Measurements from ENCODE around the gene TSPAN15. TPM values are rescaled to one million over a fixed set of nuclear protein-coding genes. Genes with fewer than 3 reads are reported as not detected.
A peak's percentile ranks its signal among the peaks of the same experiment; 100 is the strongest.
"Not testable (repeated sequence)": the region's sequence is repeated elsewhere in the genome, so short reads cannot be mapped to it uniquely, and the experiment has no call there.

Gene TSPAN15
- total RNA-seq, 1 experiment from 2014 or later: 1.6 TPM

DNA sequence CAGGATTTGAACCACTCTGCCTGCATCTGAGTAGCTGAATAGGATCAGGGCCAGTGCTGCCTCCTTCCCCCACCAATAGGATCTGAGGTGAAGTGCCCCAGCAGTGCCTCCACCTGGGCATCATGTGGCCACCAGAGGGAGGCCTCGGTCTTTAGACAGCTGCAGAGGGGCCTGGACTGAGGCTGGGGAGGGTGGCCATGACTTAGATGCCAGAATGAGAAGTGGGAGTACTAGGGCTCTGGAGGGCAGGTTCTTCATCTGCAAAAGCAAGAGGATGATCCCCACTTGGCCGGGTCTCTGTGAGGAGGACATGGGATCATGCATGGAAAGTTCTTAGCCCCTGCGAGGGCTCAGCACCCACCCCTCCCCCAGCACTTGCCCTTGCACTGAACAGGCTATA is 65.1 kb downstream of the TSPAN15 start:
- H3K9me2 ChIP-seq (replicated peaks; ENCODE audit: insufficient read depth, low read length): no peaks in the 10 kb centered on the region
- no peaks in the 10 kb centered on the region for H3K36me3 ChIP-seq (ENCODE audit: insufficient read depth, low read length)
- H3K27ac ChIP-seq (ENCODE audit: low read length): no peak overlapping the region
- peak; percentile 86 for DNase-seq
- H3K27me3 ChIP-seq (ENCODE audit: low read length): no peaks in the 10 kb centered on the region
- no peak overlapping the region for H2AFZ ChIP-seq (ENCODE audit: low read length)
- H3K9ac ChIP-seq (ENCODE audit: low read length): no peak overlapping the region
- H3K4me3 ChIP-seq (ENCODE audit: low read length): no peak overlapping the region
- H3K9me3 ChIP-seq (ENCODE audit: low read length): no peaks in the 10 kb centered on the region
- peaks cover 7% of the 10 kb centered on the region; the same call in 1 of the 2 replicates for H4K20me1 ChIP-seq (ENCODE audit: insufficient read depth, low read depth, low read length)
- no peak overlapping the region for H3K4me2 ChIP-seq (ENCODE audit: low read depth, low read length, poor library complexity, severe bottlenecking)
- no peaks in the 10 kb centered on the region for H3K79me2 ChIP-seq (ENCODE audit: low read length)
- no peaks in the 10 kb centered on the region for H3K4me1 ChIP-seq (ENCODE audit: low read length)

DNA sequence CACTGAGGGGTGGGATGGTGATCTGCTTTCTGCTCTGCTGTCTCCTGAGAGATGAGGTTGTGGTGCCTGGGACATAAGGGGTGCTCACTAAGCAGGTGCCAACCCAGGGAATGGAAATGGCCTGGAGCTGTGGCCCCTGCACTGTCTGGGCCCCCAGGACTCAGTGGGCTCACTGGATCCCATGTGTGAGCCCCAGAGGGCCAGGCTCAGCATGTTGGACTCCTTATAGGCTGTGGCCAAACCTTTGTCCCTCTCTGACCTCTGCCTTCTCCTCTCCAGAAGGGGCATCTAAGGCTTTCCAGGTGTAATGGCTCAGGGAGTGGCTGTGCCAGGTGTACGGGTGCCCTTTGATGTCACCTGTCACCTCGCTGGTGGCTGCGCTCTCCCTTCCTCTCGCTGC is 65.5 kb downstream of the TSPAN15 start:
- Histone ChIP-seq H2AFZ (ENCODE audit: low read length) (no peak overlapping the region), H3K9me3 (ENCODE audit: low read length) (no peaks in the 10 kb centered on the region), H3K79me2 (ENCODE audit: low read length) (no peaks in the 10 kb centered on the region), H3K4me2 (ENCODE audit: low read depth, low read length, poor library complexity, severe bottlenecking) (no peak overlapping the region), H3K9me2 (replicated peaks; ENCODE audit: insufficient read depth, low read length) (no peaks in the 10 kb centered on the region), H3K27ac (ENCODE audit: low read length) (no peak overlapping the region), H3K36me3 (ENCODE audit: insufficient read depth, low read length) (no peaks in the 10 kb centered on the region), H3K27me3 (ENCODE audit: low read length) (no peaks in the 10 kb centered on the region), H3K4me1 (ENCODE audit: low read length) (no peaks in the 10 kb centered on the region), H3K9ac (ENCODE audit: low read length) (no peak overlapping the region), H4K20me1 (ENCODE audit: insufficient read depth, low read depth, low read length) (peaks cover 7% of the 10 kb centered on the region; the same call in 1 of the 2 replicates), H3K4me3 (ENCODE audit: low read length) (no peak overlapping the region)
- DNase-seq: no peak

DNA sequence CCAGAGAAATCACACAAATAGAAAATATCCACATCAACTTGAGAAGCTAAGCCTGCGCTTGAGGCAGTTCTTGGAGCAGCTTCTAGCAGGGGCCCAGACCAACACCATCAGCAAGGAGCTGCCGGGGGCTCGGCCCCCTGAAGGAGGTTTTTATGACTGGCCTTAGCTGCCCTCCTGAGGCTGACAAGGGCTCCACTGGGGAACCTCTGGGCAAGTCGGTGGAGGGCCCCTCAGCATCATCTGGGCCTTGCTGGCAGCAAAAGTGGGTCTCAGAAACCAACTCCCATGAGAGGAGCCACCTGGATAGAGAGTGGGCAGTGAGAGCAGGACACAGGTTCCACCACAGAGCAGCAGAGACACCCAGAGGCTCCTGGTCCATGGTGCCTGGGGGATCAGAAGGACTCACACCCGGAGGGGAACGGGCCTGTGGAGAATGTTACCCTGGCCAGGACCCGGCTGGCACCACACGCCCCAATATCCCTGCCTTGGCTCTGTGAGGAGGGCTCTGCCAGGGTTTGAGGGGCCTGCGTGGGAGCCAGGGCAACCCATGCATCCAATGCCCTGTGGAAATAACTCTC is 66.1 kb downstream of the TSPAN15 start:
- H4K20me1 ChIP-seq (ENCODE audit: insufficient read depth, low read depth, low read length): peaks cover 7% of the 10 kb centered on the region; the same call in 1 of the 2 replicates
- no peak overlapping the region for H2AFZ ChIP-seq (ENCODE audit: low read length)
- H3K4me1 ChIP-seq (ENCODE audit: low read length): no peaks in the 10 kb centered on the region
- H3K27me3 ChIP-seq (ENCODE audit: low read length): no peaks in the 10 kb centered on the region
- H3K36me3 ChIP-seq (ENCODE audit: insufficient read depth, low read length): no peaks in the 10 kb centered on the region
- no peaks in the 10 kb centered on the region for H3K9me2 ChIP-seq (replicated peaks; ENCODE audit: insufficient read depth, low read length)
- no peaks in the 10 kb centered on the region for H3K9me3 ChIP-seq (ENCODE audit: low read length)
- H3K27ac ChIP-seq (ENCODE audit: low read length): no peak overlapping the region
- no peak overlapping the region for H3K9ac ChIP-seq (ENCODE audit: low read length)
- H3K4me2 ChIP-seq (ENCODE audit: low read depth, low read length, poor library complexity, severe bottlenecking): no peak overlapping the region
- no peak overlapping the region for H3K4me3 ChIP-seq (ENCODE audit: low read length)
- DNase-seq: no peak
- no peaks in the 10 kb centered on the region for H3K79me2 ChIP-seq (ENCODE audit: low read length)

DNA sequence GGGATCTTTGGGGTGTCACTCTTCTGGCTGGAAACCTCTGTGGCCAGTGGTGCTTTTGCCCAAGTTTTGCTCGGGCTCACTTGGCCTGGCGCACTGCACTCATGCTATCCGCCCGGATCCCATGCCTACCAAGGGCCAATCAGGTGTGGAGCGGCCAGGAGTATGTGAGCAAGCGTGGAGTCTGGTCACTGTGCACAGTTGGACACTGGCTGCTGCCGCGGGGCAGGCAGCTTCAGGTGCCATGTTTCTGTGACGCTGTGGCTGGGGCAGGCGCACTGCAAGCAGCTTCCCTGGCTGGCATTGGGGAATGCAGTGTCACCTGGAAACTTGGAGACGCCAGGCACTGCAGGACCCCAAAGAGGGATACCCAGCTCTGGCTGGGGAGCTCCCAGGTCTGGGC is 76.7 kb downstream of the TSPAN15 start:
- Histone ChIP-seq H3K4me3 (ENCODE audit: low read length) (no peak overlapping the region), H3K79me2 (ENCODE audit: low read length) (no peaks in the 10 kb centered on the region), H3K36me3 (ENCODE audit: insufficient read depth, low read length) (no peaks in the 10 kb centered on the region), H3K27ac (ENCODE audit: low read length) (no peak overlapping the region), H4K20me1 (ENCODE audit: insufficient read depth, low read depth, low read length) (no peaks in the 10 kb centered on the region), H3K9ac (ENCODE audit: low read length) (no peak overlapping the region), H2AFZ (ENCODE audit: low read length) (no peak overlapping the region), H3K9me3 (ENCODE audit: low read length) (no peaks in the 10 kb centered on the region), H3K4me2 (ENCODE audit: low read depth, low read length, poor library complexity, severe bottlenecking) (no peak overlapping the region), H3K4me1 (ENCODE audit: low read length) (no peaks in the 10 kb centered on the region), H3K27me3 (ENCODE audit: low read length) (no peaks in the 10 kb centered on the region), H3K9me2 (replicated peaks; ENCODE audit: insufficient read depth, low read length) (no peaks in the 10 kb centered on the region)
- no peak for DNase-seq

DNA sequence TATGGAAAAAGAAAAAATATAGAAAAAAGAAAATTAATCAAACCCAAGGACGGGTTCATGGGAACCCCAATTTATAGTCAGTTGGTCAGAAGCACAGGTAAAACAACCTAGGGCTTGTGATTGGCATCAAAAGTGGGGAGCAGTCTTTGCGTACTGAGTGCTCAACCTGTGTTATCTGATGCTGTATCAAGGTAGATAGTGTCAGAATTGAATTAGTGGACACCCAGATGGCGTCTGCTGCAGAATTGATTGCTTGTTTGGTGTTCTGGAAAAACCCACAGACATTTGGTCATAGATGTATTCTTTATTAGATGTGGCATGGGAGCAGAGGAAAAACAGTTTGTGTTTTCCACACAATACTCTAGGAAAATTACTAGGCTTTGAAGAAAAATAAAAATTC is 82.4 kb downstream of the TSPAN15 start:
- Histone ChIP-seq H3K4me3 (ENCODE audit: low read length) (no peak overlapping the region), H4K20me1 (ENCODE audit: insufficient read depth, low read depth, low read length) (no peaks in the 10 kb centered on the region), H3K27ac (ENCODE audit: low read length) (no peak overlapping the region), H3K9me2 (replicated peaks; ENCODE audit: insufficient read depth, low read length) (no peaks in the 10 kb centered on the region), H3K79me2 (ENCODE audit: low read length) (no peaks in the 10 kb centered on the region), H3K9ac (ENCODE audit: low read length) (no peak overlapping the region), H3K36me3 (ENCODE audit: insufficient read depth, low read length) (no peaks in the 10 kb centered on the region), H3K9me3 (ENCODE audit: low read length) (no peaks in the 10 kb centered on the region), H3K4me2 (ENCODE audit: low read depth, low read length, poor library complexity, severe bottlenecking) (no peak overlapping the region), H3K4me1 (ENCODE audit: low read length) (no peaks in the 10 kb centered on the region), H3K27me3 (ENCODE audit: low read length) (no peaks in the 10 kb centered on the region), H2AFZ (ENCODE audit: low read length) (no peak overlapping the region)
- no peak for DNase-seq

DNA sequence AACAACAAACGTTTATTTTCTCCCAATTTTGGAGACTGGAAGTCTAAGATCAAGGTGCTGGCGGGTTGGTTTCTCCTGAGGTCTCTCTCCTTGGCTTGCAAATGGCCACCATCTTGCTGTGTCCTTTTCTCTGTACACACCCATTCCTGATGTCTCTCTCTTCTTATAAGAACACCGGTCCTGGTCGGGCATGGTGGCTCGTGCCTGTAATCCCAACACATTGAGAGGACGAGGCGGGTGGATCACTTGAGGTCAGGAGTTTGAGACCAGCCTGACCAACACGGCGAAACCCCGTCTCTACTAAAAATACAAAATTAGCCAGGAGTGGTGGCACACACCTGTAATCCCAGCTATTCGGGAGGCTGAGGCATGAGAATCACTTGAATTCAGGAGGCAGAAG is 85.3 kb downstream of the TSPAN15 start:
- not testable (repeated sequence) for H3K4me1 ChIP-seq (ENCODE audit: low read length); H3K9ac ChIP-seq (ENCODE audit: low read length); H3K4me2 ChIP-seq (ENCODE audit: low read depth, low read length, poor library complexity, severe bottlenecking); H4K20me1 ChIP-seq (ENCODE audit: insufficient read depth, low read depth, low read length); H3K36me3 ChIP-seq (ENCODE audit: insufficient read depth, low read length); H3K79me2 ChIP-seq (ENCODE audit: low read length); H3K27me3 ChIP-seq (ENCODE audit: low read length); H3K4me3 ChIP-seq (ENCODE audit: low read length); H3K9me2 ChIP-seq (replicated peaks; ENCODE audit: insufficient read depth, low read length); H3K27ac ChIP-seq (ENCODE audit: low read length); DNase-seq; H3K9me3 ChIP-seq (ENCODE audit: low read length); H2AFZ ChIP-seq (ENCODE audit: low read length)

DNA sequence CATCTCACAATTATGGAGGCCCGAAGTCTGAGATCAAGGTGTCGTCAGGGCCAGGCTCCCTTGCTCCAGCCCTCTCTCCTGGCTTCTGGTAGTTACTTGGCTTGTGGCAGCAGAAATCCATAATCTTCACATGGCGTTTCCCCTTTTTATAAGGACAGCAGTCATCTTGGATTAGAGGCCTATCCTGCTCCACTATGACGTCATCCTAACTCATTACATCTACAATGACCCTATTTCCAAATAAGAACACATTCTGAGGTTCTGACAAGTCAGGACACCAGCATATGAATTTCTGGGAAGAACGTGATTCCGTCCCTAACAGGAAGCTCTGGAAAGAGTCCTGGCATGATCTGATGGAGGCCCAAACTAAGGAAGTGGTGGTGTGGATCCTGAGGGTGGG is 86.2 kb downstream of the TSPAN15 start:
- H4K20me1 ChIP-seq (ENCODE audit: insufficient read depth, low read depth, low read length): no peaks in the 10 kb centered on the region
- no peak overlapping the region for H2AFZ ChIP-seq (ENCODE audit: low read length)
- no peak overlapping the region for H3K4me2 ChIP-seq (ENCODE audit: low read depth, low read length, poor library complexity, severe bottlenecking)
- H3K27me3 ChIP-seq (ENCODE audit: low read length): no peaks in the 10 kb centered on the region; the same call in 1 of the 2 replicates
- DNase-seq: no peak
- H3K4me3 ChIP-seq (ENCODE audit: low read length): no peak overlapping the region
- peaks cover 2% of the 10 kb centered on the region; the same call in 1 of the 2 replicates for H3K4me1 ChIP-seq (ENCODE audit: low read length)
- H3K9me3 ChIP-seq (ENCODE audit: low read length): peaks cover 5% of the 10 kb centered on the region; the same call in 1 of the 2 replicates
- no peak overlapping the region for H3K9ac ChIP-seq (ENCODE audit: low read length)
- no peaks in the 10 kb centered on the region for H3K79me2 ChIP-seq (ENCODE audit: low read length)
- H3K36me3 ChIP-seq (ENCODE audit: insufficient read depth, low read length): no peaks in the 10 kb centered on the region
- no peaks in the 10 kb centered on the region for H3K9me2 ChIP-seq (replicated peaks; ENCODE audit: insufficient read depth, low read length)
- H3K27ac ChIP-seq (ENCODE audit: low read length): no peak overlapping the region

DNA sequence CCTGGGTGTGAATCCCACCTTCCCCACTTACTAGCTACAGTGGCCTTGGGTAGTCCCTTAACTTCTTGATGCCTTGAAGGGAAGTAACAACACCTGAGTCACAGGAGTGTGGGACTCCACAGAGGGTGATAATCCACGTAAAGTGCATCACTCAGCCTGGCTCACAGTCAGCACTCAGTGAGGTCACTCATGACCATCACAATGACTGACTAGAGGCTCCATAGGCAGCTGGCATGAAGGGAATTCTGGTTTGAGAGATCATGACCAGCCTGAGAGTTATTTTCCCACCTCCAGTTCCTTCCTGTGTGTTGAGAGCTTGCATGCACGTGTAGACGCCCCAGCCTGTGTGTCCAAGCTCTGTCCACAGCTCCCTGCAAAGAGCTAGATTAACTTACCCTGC is 87.2 kb downstream of the TSPAN15 start:
- Histone ChIP-seq H2AFZ (ENCODE audit: low read length) (no peak overlapping the region), H3K4me1 (ENCODE audit: low read length) (peaks cover 2% of the 10 kb centered on the region; the same call in 1 of the 2 replicates), H3K27me3 (ENCODE audit: low read length) (no peaks in the 10 kb centered on the region; the same call in 1 of the 2 replicates), H3K27ac (ENCODE audit: low read length) (no peak overlapping the region), H3K4me3 (ENCODE audit: low read length) (no peak overlapping the region), H3K36me3 (ENCODE audit: insufficient read depth, low read length) (no peaks in the 10 kb centered on the region), H4K20me1 (ENCODE audit: insufficient read depth, low read depth, low read length) (no peaks in the 10 kb centered on the region), H3K9me3 (ENCODE audit: low read length) (peaks cover 5% of the 10 kb centered on the region; the same call in 1 of the 2 replicates), H3K79me2 (ENCODE audit: low read length) (no peaks in the 10 kb centered on the region), H3K4me2 (ENCODE audit: low read depth, low read length, poor library complexity, severe bottlenecking) (no peak overlapping the region), H3K9ac (ENCODE audit: low read length) (no peak overlapping the region), H3K9me2 (replicated peaks; ENCODE audit: insufficient read depth, low read length) (no peaks in the 10 kb centered on the region)
- no peak for DNase-seq
